Epithelial cell of esophagus (primary cell): ENCODE data around the gene CBX7.

Source experiments
- DNase-seq: peaks from one replicate; pipeline ENCODE4 v3.0.0; 2010; ENCODE audit warnings: low read depth
- H3K4me3 ChIP-seq: 2 replicates; pipeline ENCODE4 v1.5.1; 2011; ENCODE audit warnings: mild to moderate bottlenecking, low read length, control low read depth
- TF ChIP-seq, protein P1 (sequence below): IDR thresholded peaks from 2 replicates; pipeline ENCODE4 v1.5.1; 2011; ENCODE audit warnings: low read depth, mild to moderate bottlenecking, low read length, control low read depth, inconsistent platforms; ENCODE audit not compliant: insufficient read depth; ENCODE audit errors: missing control alignments

Gene CBX7

DNA sequence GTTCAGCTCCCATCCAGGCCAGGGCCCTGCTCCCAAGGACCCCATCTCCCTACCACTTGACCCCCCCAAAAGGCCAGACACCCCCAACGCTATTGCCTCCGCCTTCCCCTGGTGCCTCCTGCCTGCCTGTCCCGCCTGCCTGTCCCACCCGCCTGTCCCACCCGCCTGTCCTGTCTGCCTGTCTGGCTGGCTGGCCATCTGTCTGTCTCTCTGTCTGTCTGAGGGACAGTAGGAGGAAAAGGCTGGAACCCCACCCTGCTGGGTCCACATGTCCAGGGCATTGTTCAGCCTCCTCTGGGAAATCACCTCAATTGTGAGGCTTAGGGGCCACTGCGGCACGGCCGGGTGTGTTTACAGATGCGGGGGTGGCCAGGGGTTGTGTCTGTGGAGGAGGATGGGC is 25.3 kb upstream of the CBX7 start:
- DNase-seq = no peak
- TF ChIP-seq, protein P1, sequence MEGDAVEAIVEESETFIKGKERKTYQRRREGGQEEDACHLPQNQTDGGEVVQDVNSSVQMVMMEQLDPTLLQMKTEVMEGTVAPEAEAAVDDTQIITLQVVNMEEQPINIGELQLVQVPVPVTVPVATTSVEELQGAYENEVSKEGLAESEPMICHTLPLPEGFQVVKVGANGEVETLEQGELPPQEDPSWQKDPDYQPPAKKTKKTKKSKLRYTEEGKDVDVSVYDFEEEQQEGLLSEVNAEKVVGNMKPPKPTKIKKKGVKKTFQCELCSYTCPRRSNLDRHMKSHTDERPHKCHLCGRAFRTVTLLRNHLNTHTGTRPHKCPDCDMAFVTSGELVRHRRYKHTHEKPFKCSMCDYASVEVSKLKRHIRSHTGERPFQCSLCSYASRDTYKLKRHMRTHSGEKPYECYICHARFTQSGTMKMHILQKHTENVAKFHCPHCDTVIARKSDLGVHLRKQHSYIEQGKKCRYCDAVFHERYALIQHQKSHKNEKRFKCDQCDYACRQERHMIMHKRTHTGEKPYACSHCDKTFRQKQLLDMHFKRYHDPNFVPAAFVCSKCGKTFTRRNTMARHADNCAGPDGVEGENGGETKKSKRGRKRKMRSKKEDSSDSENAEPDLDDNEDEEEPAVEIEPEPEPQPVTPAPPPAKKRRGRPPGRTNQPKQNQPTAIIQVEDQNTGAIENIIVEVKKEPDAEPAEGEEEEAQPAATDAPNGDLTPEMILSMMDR = no peak
- H3K4me3 ChIP-seq = no peak overlapping the region

- no peak overlapping the region for H3K4me3 ChIP-seq
- DNase-seq = no peak
- TF ChIP-seq, protein P1 = no peak
Measured at GRCh38 chr22:39177456-39177775, 24.9 kb upstream of the CBX7 start.

GRCh38 chr22:39176714-39177455 is 24.4 kb upstream of the CBX7 start:
- no peak overlapping the region for H3K4me3 ChIP-seq
- no peak for DNase-seq
- TF ChIP-seq, protein P1 = no peak

GRCh38 chr22:39176143-39176713 is 23.7 kb upstream of the CBX7 start:
- DNase-seq = peak; percentile 38
- TF ChIP-seq, protein P1 = no peak
- H3K4me3 ChIP-seq = no peak overlapping the region

GRCh38 chr22:39175353-39176142 is 23.1 kb upstream of the CBX7 start:
- DNase-seq = no peak
- no peak overlapping the region for H3K4me3 ChIP-seq
- TF ChIP-seq, protein P1 = no peak

DNA sequence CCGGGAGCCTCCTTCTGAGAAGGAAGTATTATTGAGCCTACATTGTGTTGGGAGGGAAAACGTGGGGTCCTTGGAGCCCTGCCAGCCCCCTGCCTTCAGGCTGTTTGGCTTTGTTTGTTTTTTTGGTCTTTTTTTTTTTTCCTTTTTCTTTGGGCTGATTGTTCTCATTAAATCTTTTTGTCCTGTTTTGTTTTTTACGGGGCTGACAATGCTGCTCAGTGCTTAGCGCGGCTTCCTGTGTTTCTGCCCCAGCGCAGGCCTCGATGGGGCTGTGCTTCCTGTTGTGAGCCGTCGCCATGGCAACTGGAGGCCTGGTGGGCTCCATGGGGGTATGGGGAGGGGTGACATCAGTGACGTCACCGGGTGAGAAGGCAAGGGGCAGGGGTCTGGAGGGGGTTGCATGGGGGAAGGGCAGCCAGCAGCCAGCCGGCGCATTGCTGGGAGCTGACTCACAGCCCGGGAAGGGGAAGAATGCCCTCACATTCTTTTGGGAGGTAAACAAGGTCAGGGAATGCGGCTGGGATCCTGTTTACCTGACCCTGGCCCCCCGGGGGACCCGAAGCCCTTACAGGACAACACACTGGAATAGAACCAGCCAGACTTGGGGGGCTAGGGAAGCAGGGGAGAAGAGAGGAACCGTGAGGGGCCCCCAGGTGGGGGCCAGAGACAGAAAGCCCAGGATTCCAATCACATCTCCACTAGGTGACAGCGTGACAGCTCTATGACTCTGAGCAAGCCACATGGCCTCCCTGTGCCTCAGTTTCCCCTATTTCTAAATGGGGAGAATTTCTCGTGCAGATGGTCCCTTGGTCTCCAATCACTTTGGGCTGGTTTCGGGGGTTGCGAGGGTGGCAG is 22.2 kb upstream of the CBX7 start:
- no peak overlapping the region for H3K4me3 ChIP-seq
- TF ChIP-seq, protein P1 = no peak
- peak; percentile 62 for DNase-seq
